B cell (primary cell): ENCODE results near the gene RBP7. TPM values are rescaled to one million over a fixed set of nuclear protein-coding genes. Genes with fewer than 3 reads are reported as not detected.

Experiments
- ATAC-seq: fragments of 200-7000 bp; cut with Tn5 transposase; one replicate; pipeline ENCODE4 v1.10.0; 2021; ENCODE audit warnings: low read depth, mild to moderate bottlenecking, moderate number of reproducible peaks, moderate library complexity
- CTCF ChIA-PET: fragments of 350-600 bp; sonication (Branson Sonifier 250); formaldehyde crosslinking; loops from one replicate; lab custom pipeline; 2021; ENCODE audit warnings: antibody characterized with exemption, inconsistent platforms; lab: Charles Lee
- POLR2A ChIA-PET: fragments of 350-600 bp; sonication (Branson Sonifier 250); formaldehyde crosslinking; loops from one replicate; lab custom pipeline; 2021; ENCODE audit warnings: antibody characterized with exemption; lab: Charles Lee
- DNase-seq: peaks from one replicate; pipeline ENCODE4 v3.0.0; 2013
- H2AFZ ChIP-seq: 2 replicates; pipeline ENCODE4 v1.6.1; 2012; ENCODE audit warnings: mild to moderate bottlenecking, low read depth, low read length; ENCODE audit not compliant: insufficient read depth, poor library complexity, severe bottlenecking
- H3K27ac ChIP-seq, 2 donors: 1 replicate in 1 of 2; 2 replicates in 1 of 2; pipeline ENCODE4 v1.5.1; 2012 to 2013; ENCODE audit warnings: low read length in 2 of 2, mild to moderate bottlenecking in 2 of 2, moderate library complexity in 1 of 2
- H3K27me3 ChIP-seq, 4 experiments: fragments of 200-600 bp in 1 of 4; sonication (generic) in 1 of 4; replicated peaks in 1 of 4; 1 replicate in 2 of 4; 2 replicates in 2 of 4; pipeline versions ENCODE4 v1.6.1 to v1.7.0; 2013 to 2016; ENCODE audit warnings: low read length in 3 of 4, mild to moderate bottlenecking in 2 of 4, mixed read lengths in 1 of 4, moderate library complexity in 1 of 4; ENCODE audit not compliant: insufficient read depth in 4 of 4, control insufficient read depth in 3 of 4; ENCODE audit errors: control extremely low read depth in 1 of 4
- H3K36me3 ChIP-seq, 2 experiments: replicated peaks in 1 of 2; 1 replicate in 1 of 2; 2 replicates in 1 of 2; pipeline versions ENCODE4 v1.6.1 to v1.7.1; 2013; ENCODE audit warnings: low read length in 1 of 2; ENCODE audit not compliant: insufficient read depth in 2 of 2, control insufficient read depth in 1 of 2; ENCODE audit errors: control extremely low read depth in 1 of 2, extremely low read depth in 1 of 2
- H3K4me1 ChIP-seq, 2 donors: fragments of 200-600 bp in 1 of 2; sonication (generic) in 1 of 2; 1 replicate in 1 of 2; 2 replicates in 1 of 2; pipeline versions ENCODE4 v1.5.1 to v1.6.1; 2013 to 2017; ENCODE audit warnings: low read length in 2 of 2; ENCODE audit not compliant: control insufficient read depth in 2 of 2, insufficient read depth in 2 of 2
- H3K4me2 ChIP-seq: replicated peaks from 2 replicates; pipeline ENCODE3; 2012; ENCODE audit warnings: mild to moderate bottlenecking, low read depth, low read length; ENCODE audit not compliant: poor library complexity, severe bottlenecking
- H3K4me3 ChIP-seq, 5 experiments: fragments of 200-600 bp in 1 of 5; sonication (generic) in 1 of 5; 1 replicate in 3 of 5; 2 replicates in 2 of 5; pipeline versions ENCODE4 v1.5.1 to v1.7.0; 2011 to 2016; ENCODE audit warnings: low read length in 4 of 5, mild to moderate bottlenecking in 4 of 5, low read depth in 2 of 5, control low read depth in 1 of 5, moderate library complexity in 1 of 5; ENCODE audit not compliant: insufficient read depth in 1 of 5; ENCODE audit errors: control extremely low read depth in 1 of 5, extremely low read depth in 1 of 5
- H3K79me2 ChIP-seq: fragments of 200-600 bp; sonication (generic); one replicate; pipeline ENCODE4 v1.6.0; 2016; ENCODE audit warnings: low read length; ENCODE audit not compliant: control insufficient read depth, insufficient read depth
- H3K9ac ChIP-seq: fragments of 200-600 bp; sonication (generic); 2 replicates; pipeline ENCODE4 v1.6.1; 2017; ENCODE audit warnings: mild to moderate bottlenecking, low read length, moderate library complexity
- H3K9me3 ChIP-seq, 3 donors: one replicate each; pipeline versions ENCODE4 v1.6.1 to v1.7.1; 2013; ENCODE audit warnings: low read length in 2 of 3; ENCODE audit not compliant: control insufficient read depth in 2 of 3, insufficient read depth in 1 of 3; ENCODE audit errors: control extremely low read depth in 1 of 3
- H4K20me1 ChIP-seq: 2 replicates; pipeline ENCODE4 v1.6.0; 2012; ENCODE audit warnings: mild to moderate bottlenecking, low read length; ENCODE audit not compliant: insufficient read depth, control insufficient read depth, poor library complexity, severe bottlenecking
- H3K27ac Mint-ChIP-seq: one replicate; pipeline ENCODE4 v1.8.0; 2021; ENCODE audit warnings: mixed read lengths
- H3K27me3 Mint-ChIP-seq: one replicate; pipeline ENCODE4 v1.8.0; 2021; ENCODE audit warnings: mixed read lengths
- H3K4me1 Mint-ChIP-seq: one replicate; pipeline ENCODE4 v1.8.0; 2021; ENCODE audit warnings: mixed read lengths
- H3K4me3 Mint-ChIP-seq: one replicate; pipeline ENCODE4 v1.8.0; 2021; ENCODE audit warnings: mixed read lengths
- H3K9me3 Mint-ChIP-seq: one replicate; pipeline ENCODE4 v1.8.0; 2022; ENCODE audit warnings: mixed read lengths; ENCODE audit not compliant: insufficient read depth
- CTCF ChIP-seq: fragments of 200-600 bp; IDR thresholded peaks from one replicate; pipeline ENCODE4 v1.8.0; 2022; ENCODE audit warnings: antibody characterized with exemption, mild to moderate bottlenecking
- EZH2 ChIP-seq: IDR thresholded peaks from 2 replicates; pipeline ENCODE4 v1.6.1; 2012; ENCODE audit warnings: borderline replicate concordance, low read depth, mild to moderate bottlenecking, moderate library complexity, low read length; ENCODE audit not compliant: insufficient read depth, poor library complexity, severe bottlenecking
- WGBS: methylation state at CpG from one replicate; pipeline ENCODE4 v1.1.5; 2013; ENCODE audit warnings: missing lambda C conversion rate; ENCODE audit not compliant: insufficient coverage; 5-methylcytosine and 5-hydroxymethylcytosine counted together
- intact Hi-C: fragments of 100-400 bp; cut with micrococcal nuclease; formaldehyde crosslinking; loops from one replicate; pipeline ENCODE4 v1.10.0; 2022
- polyA plus RNA-seq: library from polyadenylated mRNA; depleted of rRNA; stranded (reverse); fragments of >200 nt; gene quantifications from 2 replicates; pipeline ENCODE4 v1.2.3, GENCODE V29; 2012
- total RNA-seq, 2 donors: library from RNA; stranded (reverse); fragments of 120-200 nt in 1 of 2; gene quantifications; 1 replicate in 1 of 2; 2 replicates in 1 of 2; pipeline versions ENCODE4 v1.2.3 to v1.2.4, GENCODE V29; 2013 to 2022

The RBP7 gene
- total and polyA plus RNA-seq, 2 donors (not counting 1 experiment from before 2014, with no cell fraction given), result 0.40 TPM; not detected in 1

- H3K4me1 ChIP-seq, result no peaks in the 10 kb centered on the region
- no peak overlapping the region for H3K9ac ChIP-seq
- no peak overlapping the region for H3K4me3 ChIP-seq
- ATAC-seq, result no peak
- no peak overlapping the region for H3K4me2 ChIP-seq
- no peaks in the 10 kb centered on the region for H3K36me3 ChIP-seq
- H3K27ac Mint-ChIP-seq, result no peak overlapping the region
- intact Hi-C loops, result no loop called here
- no peaks in the 10 kb centered on the region for H4K20me1 ChIP-seq
- no peaks in the 10 kb centered on the region for H3K4me1 Mint-ChIP-seq
- no peak overlapping the region for H3K4me3 Mint-ChIP-seq
- no peaks in the 10 kb centered on the region for H3K9me3 Mint-ChIP-seq
- ChIA-PET CTCF (interaction anchor here (1.2 to 1.3 kb wide), 2 partner anchors 26 to 41 kb away, joined by 3 to 5 read pairs; no protein-coding TSS in a partner anchor), POLR2A (no interaction called here)
- no CpG with 5 or more reads among the region's 2 CpGs for WGBS
- no peaks in the 10 kb centered on the region for H3K79me2 ChIP-seq
- no peak for TF ChIP-seq EZH2
- no peak for TF ChIP-seq CTCF
- no peak overlapping the region for H3K27ac ChIP-seq
- H3K27me3 Mint-ChIP-seq, result peaks cover 8% of the 10 kb centered on the region
- H3K9me3 ChIP-seq, result no peaks in the 10 kb centered on the region
- DNase-seq, result no peak
- H2AFZ ChIP-seq, result no peak overlapping the region
- H3K27me3 ChIP-seq, result no peaks in the 10 kb centered on the region
Observed at GRCh38 chr1:9990944-9991343, 6.1 kb upstream of the RBP7 start.

GRCh38 chr1:9992910-9993309, 4.1 kb upstream of the RBP7 start:
- no peak overlapping the region for H3K27ac Mint-ChIP-seq
- CTCF ChIA-PET, result interaction anchor here (1.2 kb wide), 1 partner anchor 49 kb away, joined by 3 read pairs; the partner anchor contains the start of genes LZIC and NMNAT1

More at GRCh38 chr1:9992910-9993309, 4.1 kb upstream of the RBP7 start:
- H3K27me3 Mint-ChIP-seq, result peaks cover 15% of the 10 kb centered on the region
- no peak overlapping the region for H3K4me3 Mint-ChIP-seq
- 92% methylated on average over 2 of the region's 5 CpGs for WGBS
- intact Hi-C loops, result no loop called here
- ATAC-seq (no peak), DNase-seq (no peak)
- no peaks in the 10 kb centered on the region for H3K9me3 Mint-ChIP-seq
- Histone ChIP-seq H3K27me3 (peaks cover 0 to 16% (median 5%) of the 10 kb centered on the region in 4 experiments), H3K4me2 (no peak overlapping the region), H3K36me3 (no peaks in the 10 kb centered on the region), H3K9ac (no peak overlapping the region), H3K27ac (no peak overlapping the region), H3K79me2 (no peaks in the 10 kb centered on the region), H3K4me1 (peaks cover 4 to 11% of the 10 kb centered on the region in 2 donors), H3K4me3 (no peak overlapping the region), H3K9me3 (peaks cover 0 to under 1% (median 0%) of the 10 kb centered on the region in 3 donors), H4K20me1 (no peaks in the 10 kb centered on the region), H2AFZ (no peak overlapping the region)
- POLR2A ChIA-PET, result no interaction called here
- TF ChIP-seq EZH2 (no peak), CTCF (no peak)
- H3K4me1 Mint-ChIP-seq, result peaks cover 5% of the 10 kb centered on the region
